Sigmoid colon (tissue), 7 donors: ENCODE measurements around the gene FHAD1. TPM values are rescaled to one million over a fixed set of nuclear protein-coding genes. Genes with fewer than 3 reads are reported as not detected.
"Not testable (repeated sequence)": the region's sequence is repeated elsewhere in the genome, so short reads cannot be mapped to it uniquely, and the experiment has no call there.

Experiments
- DNase-seq: peaks from one replicate; pipeline ENCODE4 v3.0.0-alpha.2; 2019
- H3K27ac ChIP-seq, 4 donors: fragments of 200-600 bp; sonication (generic); one replicate each; pipeline ENCODE4 v1.5.1; 2016 to 2019; ENCODE audit warnings: mild to moderate bottlenecking in 1 of 4
- H3K27me3 ChIP-seq, 3 donors: fragments of 200-600 bp; sonication (generic); one replicate each; pipeline ENCODE4 v1.5.1; 2019; ENCODE audit warnings: mild to moderate bottlenecking in 1 of 3
- H3K36me3 ChIP-seq, 4 donors: fragments of 200-600 bp; sonication (generic); one replicate each; pipeline ENCODE4 v1.5.1; 2016 to 2019
- H3K4me1 ChIP-seq, 4 donors: fragments of 200-600 bp; sonication (generic); one replicate each; pipeline ENCODE4 v1.5.1; 2017 to 2019
- H3K4me3 ChIP-seq, 4 donors: fragments of 200-600 bp; sonication (generic); one replicate each; pipeline ENCODE4 v1.5.1; 2017 to 2019; ENCODE audit warnings: mild to moderate bottlenecking in 2 of 4, moderate library complexity in 1 of 4
- H3K9me3 ChIP-seq, 4 donors: fragments of 200-600 bp in 3 of 4; sonication (generic) in 3 of 4; one replicate each; pipeline versions ENCODE4 v1.5.1 to v1.6.1; 2013 to 2019
- CTCF ChIP-seq, 4 experiments: fragments of 450-650 bp in 3 of 4; fragments of 200-600 bp in 1 of 4; IDR thresholded peaks; one replicate each; pipeline ENCODE4 v1.5.1; 2016 to 2019; ENCODE audit warnings: antibody characterized with exemption in 4 of 4, mild to moderate bottlenecking in 3 of 4, moderate library complexity in 2 of 4
- EP300 ChIP-seq, 4 donors: sonication (generic); formaldehyde crosslinking; IDR thresholded peaks; one replicate each; pipeline ENCODE4 v1.6.1; 2017; ENCODE audit warnings: antibody characterized with exemption in 4 of 4
- POLR2A ChIP-seq, 2 donors: fragments of 450-650 bp; IDR thresholded peaks; one replicate each; pipeline ENCODE4 v1.6.1; 2016; ENCODE audit warnings: antibody characterized with exemption in 2 of 2, mild to moderate bottlenecking in 2 of 2, moderate library complexity in 2 of 2
- POLR2AphosphoS5 ChIP-seq, 4 donors: sonication (generic); formaldehyde crosslinking; IDR thresholded peaks; one replicate each; pipeline ENCODE4 v1.6.1; 2017; ENCODE audit warnings: antibody characterized with exemption in 4 of 4
- WGBS, 2 donors: extraction: QIAGEN DNeasy Blood & Tissue Kit; methylation state at CpG; one replicate each; pipeline ENCODE4 v1.1.7; 2013; 5-methylcytosine and 5-hydroxymethylcytosine counted together
- intact Hi-C: fragments of 100-400 bp; cut with DNase I; formaldehyde crosslinking; loops from one replicate; pipeline ENCODE4 v1.15.1; 2023
- polyA plus RNA-seq, 3 donors: library from polyadenylated mRNA; stranded (reverse); fragments of 200-250 nt; gene quantifications; one replicate each; pipeline ENCODE4 v1.2.3, GENCODE V29; 2013
- total RNA-seq, 4 donors: library from RNA; depleted of rRNA; stranded (reverse); fragments of >200 nt; gene quantifications; one replicate each; pipeline ENCODE4 v1.1.0, GENCODE V29; 2016
- donor health status: healthy with polysubstance abuse.
- donor health status: Bipolar disorder and iron deficiency.
- donor health status: healthy.

FHAD1 gene
- total and polyA plus RNA-seq, 7 donors = 0.27 to 1.8 (median 0.92) TPM; not detected in 2

DNA sequence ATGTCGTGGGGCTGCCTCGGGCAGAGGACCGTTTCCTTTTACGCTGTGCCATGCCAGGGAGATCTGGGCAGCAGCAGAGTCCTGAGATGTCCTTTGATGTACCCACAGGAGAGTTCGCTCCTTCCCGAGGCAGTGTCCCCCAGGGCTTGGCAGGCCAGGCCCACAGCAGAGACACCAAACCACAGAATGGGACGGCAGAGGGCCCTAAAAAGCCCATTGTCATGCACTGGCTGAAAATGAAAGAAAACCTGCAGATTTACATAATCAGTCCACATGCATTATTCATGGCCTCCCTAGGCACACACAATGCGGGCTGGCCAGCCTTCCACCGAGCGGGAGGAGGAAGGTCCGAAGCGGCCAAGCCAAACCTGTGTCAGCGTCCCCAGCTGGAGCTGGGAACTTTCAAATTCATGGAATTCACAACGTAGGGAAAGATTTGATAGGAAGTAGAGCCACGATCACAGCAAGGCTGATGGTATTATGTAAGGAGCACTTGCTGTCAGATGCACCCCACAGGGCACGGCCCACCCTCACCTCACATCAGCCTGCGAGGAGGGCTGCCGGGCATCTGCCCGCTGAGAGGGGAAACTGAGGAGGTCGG, 137.4 kb downstream of the FHAD1 start:
- Histone ChIP-seq H3K27ac (no peak overlapping the region), H3K36me3 (no peaks in the 10 kb centered on the region), H3K9me3 (no peaks in the 10 kb centered on the region), H3K27me3 (no peaks in the 10 kb centered on the region), H3K4me1 (peaks cover 0 to 18% (median 7%) of the 10 kb centered on the region in 4 donors), H3K4me3 (no peak overlapping the region)
- no peak for DNase-seq
- TF ChIP-seq EP300 (IDR thresholded peaks at IDR 0.05) (no peak), POLR2AphosphoS5 (IDR thresholded peaks at IDR 0.05) (no peak), CTCF (IDR thresholded peaks at IDR 0.05) (no peak), POLR2A (IDR thresholded peaks at IDR 0.05) (no peak)
- 63 to 83% methylated on average over 20 of the region's 20 CpGs for WGBS, 2 donors
- intact Hi-C loops = no loop called here

DNA sequence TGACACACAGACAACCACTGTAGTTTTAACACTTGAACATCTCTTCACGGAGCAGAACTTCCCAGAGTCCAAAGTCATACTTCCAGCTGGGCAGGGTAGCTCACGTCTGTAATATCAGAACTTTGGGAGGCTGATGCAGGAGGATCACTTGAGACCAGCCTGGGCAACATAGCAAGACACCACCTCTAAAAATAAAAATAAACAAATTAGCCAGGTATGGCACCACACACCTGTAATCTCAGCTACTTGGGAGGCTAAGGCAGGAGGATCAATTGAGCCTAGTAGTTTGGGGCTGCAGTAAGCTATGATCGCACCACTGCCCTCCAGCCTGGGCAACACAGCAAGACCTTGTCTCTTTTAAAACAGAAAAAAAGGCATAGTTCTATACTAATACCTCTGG, 138.4 kb downstream of the FHAD1 start:
- 87 to 91% methylated on average over 3 of the region's 3 CpGs for WGBS, 2 donors
- intact Hi-C loops = no loop called here

GRCh38 chr1:15386164-15386749, 139.2 kb downstream of the FHAD1 start:
- WGBS, 2 donors = 36 to 80% methylated on average over 17 of the region's 17 CpGs
- DNase-seq = no peak
- H3K27ac ChIP-seq = no peak overlapping the region
- TF ChIP-seq CTCF (IDR thresholded peaks at IDR 0.05) = no peak
- no peak for TF ChIP-seq POLR2A (IDR thresholded peaks at IDR 0.05)
- no peak for TF ChIP-seq POLR2AphosphoS5 (IDR thresholded peaks at IDR 0.05)
- intact Hi-C loops = no loop called here
- H3K36me3 ChIP-seq = no peaks in the 10 kb centered on the region
- H3K4me1 ChIP-seq = peaks cover 0 to 18% (median 7%) of the 10 kb centered on the region in 4 donors
- no peaks in the 10 kb centered on the region for H3K27me3 ChIP-seq
- no peaks in the 10 kb centered on the region for H3K9me3 ChIP-seq
- H3K4me3 ChIP-seq = peak overlapping the region in 1 of 4 donors; percentile 16

More for the DNA sequence above, 138.4 kb downstream of the FHAD1 start:
- no peak overlapping the region for H3K27ac ChIP-seq
- peaks cover 0 to 18% (median 7%) of the 10 kb centered on the region in 4 donors for H3K4me1 ChIP-seq
- no peak overlapping the region for H3K4me3 ChIP-seq
- DNase-seq = no peak
- no peaks in the 10 kb centered on the region for H3K36me3 ChIP-seq
- no peaks in the 10 kb centered on the region for H3K9me3 ChIP-seq
- TF ChIP-seq EP300 (IDR thresholded peaks at IDR 0.05) (no peak), POLR2A (IDR thresholded peaks at IDR 0.05) (no peak), CTCF (IDR thresholded peaks at IDR 0.05) (no peak), POLR2AphosphoS5 (IDR thresholded peaks at IDR 0.05) (no peak)
- no peaks in the 10 kb centered on the region for H3K27me3 ChIP-seq

DNA sequence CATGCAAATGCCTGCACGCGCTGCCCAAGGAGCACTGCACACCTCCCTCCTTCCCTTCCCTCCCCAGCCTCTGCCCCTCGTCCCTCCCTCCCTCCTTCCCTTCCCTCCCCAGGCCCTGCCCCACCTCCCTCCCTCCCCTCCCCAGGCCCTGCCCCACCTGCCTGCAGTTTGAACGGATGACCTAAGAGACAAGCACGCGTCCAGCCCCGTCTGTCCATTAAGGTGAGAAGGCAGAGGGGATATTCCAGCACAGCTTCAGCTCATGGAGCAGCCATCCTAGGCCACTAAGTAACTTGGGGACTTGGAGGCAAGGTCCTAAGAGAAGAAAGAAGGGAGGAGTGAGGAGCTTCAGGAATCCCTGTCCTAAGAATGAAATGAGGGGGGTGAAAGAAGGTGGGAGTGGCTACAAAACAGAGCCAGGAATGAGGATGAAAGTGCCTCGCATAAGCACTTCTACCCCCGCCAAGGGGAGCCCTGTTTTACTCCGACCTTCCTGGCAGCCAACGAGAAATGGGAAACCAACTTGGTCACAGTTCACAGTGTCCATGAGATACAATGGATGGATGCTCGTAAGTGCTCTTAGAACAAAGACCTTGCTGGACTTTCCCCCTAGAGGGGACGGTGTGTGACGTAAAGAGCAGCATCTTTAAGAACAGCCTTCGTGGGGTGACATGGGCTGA, 141.3 kb downstream of the FHAD1 start:
- H3K36me3 ChIP-seq = no peaks in the 10 kb centered on the region
- no peak overlapping the region for H3K27ac ChIP-seq
- 59 to 79% methylated on average over 15 of the region's 15 CpGs for WGBS, 2 donors
- H3K4me1 ChIP-seq = peaks cover 0 to 18% (median 7%) of the 10 kb centered on the region in 4 donors
- intact Hi-C loops = no loop called here
- H3K27me3 ChIP-seq = no peaks in the 10 kb centered on the region
- no peak for DNase-seq
- TF ChIP-seq CTCF (IDR thresholded peaks at IDR 0.05) (no peak), POLR2AphosphoS5 (IDR thresholded peaks at IDR 0.05) (no peak), EP300 (IDR thresholded peaks at IDR 0.05) (no peak)
- no peaks in the 10 kb centered on the region for H3K9me3 ChIP-seq
- H3K4me3 ChIP-seq = no peak overlapping the region

- H3K27me3 ChIP-seq, H3K27ac ChIP-seq, intact Hi-C loops, H3K36me3 ChIP-seq, DNase-seq, H3K9me3 ChIP-seq, H3K4me3 ChIP-seq: not testable (repeated sequence)
- peaks cover 0 to 15% (median 7%) of the 10 kb centered on the region in 4 donors for H3K4me1 ChIP-seq
- 94 to 95% methylated on average over 8 of the region's 8 CpGs for WGBS, 2 donors
Observed at GRCh38 chr1:15389828-15390227, 142.8 kb downstream of the FHAD1 start.
